Measurements from ENCODE around the gene TPD52L1. TPM values are rescaled to one million over a fixed set of nuclear protein-coding genes. Genes with fewer than 3 reads are reported as not detected.

TPD52L1 gene
- total RNA-seq, 1 experiment from 2014 or later: 12.4 TPM

DNA sequence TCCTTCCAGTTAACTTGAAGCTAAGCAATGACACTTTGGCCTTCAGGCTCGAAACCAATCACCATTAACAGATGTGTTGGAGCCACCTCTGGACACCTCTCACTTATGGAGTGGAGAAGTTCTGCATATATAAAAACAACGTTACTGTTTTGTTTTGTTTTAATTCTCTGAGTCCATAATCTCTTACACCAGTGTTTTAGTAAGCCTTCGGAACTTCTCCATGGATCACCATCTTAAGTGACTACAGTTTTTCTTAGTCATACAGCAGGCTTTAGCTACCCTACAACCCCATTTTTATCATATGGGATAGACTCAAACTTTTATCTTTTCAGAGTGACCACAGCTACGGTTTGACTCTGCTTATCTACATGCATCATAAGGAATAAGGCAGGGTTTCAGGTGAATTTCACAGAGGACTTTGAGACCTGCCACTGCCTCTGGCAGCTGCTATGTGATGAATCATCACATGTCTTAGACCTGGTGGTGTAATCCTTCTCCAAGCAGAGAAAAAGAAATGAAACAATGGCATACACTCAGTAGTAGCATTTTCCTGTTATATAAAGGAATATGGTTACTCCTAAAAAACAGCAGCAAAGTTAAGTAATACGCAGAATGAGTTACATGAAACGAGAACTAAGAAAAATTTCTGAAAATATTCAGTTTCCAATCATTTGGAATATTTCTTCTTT lies 153.7 kb downstream of the TPD52L1 start (continued):
- TF ChIP-seq ZNF138 (CRISPR knock-in tag; conservative IDR thresholded peaks at IDR 0.05) (no peak), FOXP1 (CRISPR knock-in tag; IDR thresholded peaks at IDR 0.05; ENCODE audit: borderline replicate concordance) (no peak), ZBTB21 (CRISPR knock-in tag; IDR thresholded peaks at IDR 0.05; ENCODE audit: borderline replicate concordance) (no peak), TCF7 (CRISPR knock-in tag; IDR thresholded peaks at IDR 0.05; ENCODE audit: low read depth) (no peak)
- TF ChIP-seq, protein P1, sequence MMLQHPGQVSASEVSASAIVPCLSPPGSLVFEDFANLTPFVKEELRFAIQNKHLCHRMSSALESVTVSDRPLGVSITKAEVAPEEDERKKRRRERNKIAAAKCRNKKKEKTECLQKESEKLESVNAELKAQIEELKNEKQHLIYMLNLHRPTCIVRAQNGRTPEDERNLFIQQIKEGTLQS (CRISPR knock-in tag; conservative IDR thresholded peaks at IDR 0.05): no peak

DNA sequence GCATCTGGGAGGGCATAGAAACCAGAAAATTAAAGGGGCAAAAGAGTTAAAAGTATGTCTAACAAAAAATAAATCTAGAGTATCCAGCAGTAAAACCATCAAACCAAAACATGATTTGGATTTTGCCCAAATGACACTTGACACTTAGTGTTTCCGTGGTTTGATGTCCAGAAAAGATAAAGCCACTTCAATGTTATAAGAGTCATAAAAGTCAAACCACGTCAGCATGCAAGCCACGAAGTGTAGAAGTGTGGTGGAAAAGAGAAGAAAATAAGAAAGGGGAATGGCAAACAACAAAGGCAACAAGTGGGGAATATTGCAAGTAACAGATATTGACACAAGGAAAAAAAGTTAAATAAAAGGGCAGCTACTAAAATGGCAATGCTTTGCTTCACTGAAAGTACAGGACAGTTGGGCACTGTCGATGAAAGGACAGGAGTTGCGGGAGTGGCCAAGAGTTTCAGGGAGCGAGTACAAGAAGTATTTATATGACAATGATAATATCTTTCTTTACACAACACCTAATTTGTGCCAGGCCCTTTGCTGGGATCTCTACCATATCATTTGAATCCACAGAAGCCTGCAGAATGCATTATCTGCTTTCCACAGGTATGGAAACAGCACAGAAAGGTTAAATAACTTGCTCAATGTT lies 154.5 kb downstream of the TPD52L1 start:
- Mint-ChIP-seq H3K4me3 (no peak overlapping the region), H3K36me3 (peaks cover 4% of the 10 kb centered on the region; the same call in 1 of the 2 replicates), H3K4me1 (peaks cover 7% of the 10 kb centered on the region), H3K9me3 (peaks cover 12% of the 10 kb centered on the region), H3K27ac (no peak overlapping the region), H3K27me3 (ENCODE audit: low read depth) (peaks cover 6% of the 10 kb centered on the region)
- ATAC-seq (no peak), DNase-seq (ENCODE audit: low spot score) (no peak)
- CTCF ChIA-PET: no interaction called here
- TF ChIP-seq, protein P2, sequence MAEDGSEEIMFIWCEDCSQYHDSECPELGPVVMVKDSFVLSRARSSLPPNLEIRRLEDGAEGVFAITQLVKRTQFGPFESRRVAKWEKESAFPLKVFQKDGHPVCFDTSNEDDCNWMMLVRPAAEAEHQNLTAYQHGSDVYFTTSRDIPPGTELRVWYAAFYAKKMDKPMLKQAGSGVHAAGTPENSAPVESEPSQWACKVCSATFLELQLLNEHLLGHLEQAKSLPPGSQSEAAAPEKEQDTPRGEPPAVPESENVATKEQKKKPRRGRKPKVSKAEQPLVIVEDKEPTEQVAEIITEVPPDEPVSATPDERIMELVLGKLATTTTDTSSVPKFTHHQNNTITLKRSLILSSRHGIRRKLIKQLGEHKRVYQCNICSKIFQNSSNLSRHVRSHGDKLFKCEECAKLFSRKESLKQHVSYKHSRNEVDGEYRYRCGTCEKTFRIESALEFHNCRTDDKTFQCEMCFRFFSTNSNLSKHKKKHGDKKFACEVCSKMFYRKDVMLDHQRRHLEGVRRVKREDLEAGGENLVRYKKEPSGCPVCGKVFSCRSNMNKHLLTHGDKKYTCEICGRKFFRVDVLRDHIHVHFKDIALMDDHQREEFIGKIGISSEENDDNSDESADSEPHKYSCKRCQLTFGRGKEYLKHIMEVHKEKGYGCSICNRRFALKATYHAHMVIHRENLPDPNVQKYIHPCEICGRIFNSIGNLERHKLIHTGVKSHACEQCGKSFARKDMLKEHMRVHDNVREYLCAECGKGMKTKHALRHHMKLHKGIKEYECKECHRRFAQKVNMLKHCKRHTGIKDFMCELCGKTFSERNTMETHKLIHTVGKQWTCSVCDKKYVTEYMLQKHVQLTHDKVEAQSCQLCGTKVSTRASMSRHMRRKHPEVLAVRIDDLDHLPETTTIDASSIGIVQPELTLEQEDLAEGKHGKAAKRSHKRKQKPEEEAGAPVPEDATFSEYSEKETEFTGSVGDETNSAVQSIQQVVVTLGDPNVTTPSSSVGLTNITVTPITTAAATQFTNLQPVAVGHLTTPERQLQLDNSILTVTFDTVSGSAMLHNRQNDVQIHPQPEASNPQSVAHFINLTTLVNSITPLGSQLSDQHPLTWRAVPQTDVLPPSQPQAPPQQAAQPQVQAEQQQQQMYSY (CRISPR knock-in tag; IDR thresholded peaks at IDR 0.05): no peak
- POLR2A ChIA-PET: no interaction called here

DNA sequence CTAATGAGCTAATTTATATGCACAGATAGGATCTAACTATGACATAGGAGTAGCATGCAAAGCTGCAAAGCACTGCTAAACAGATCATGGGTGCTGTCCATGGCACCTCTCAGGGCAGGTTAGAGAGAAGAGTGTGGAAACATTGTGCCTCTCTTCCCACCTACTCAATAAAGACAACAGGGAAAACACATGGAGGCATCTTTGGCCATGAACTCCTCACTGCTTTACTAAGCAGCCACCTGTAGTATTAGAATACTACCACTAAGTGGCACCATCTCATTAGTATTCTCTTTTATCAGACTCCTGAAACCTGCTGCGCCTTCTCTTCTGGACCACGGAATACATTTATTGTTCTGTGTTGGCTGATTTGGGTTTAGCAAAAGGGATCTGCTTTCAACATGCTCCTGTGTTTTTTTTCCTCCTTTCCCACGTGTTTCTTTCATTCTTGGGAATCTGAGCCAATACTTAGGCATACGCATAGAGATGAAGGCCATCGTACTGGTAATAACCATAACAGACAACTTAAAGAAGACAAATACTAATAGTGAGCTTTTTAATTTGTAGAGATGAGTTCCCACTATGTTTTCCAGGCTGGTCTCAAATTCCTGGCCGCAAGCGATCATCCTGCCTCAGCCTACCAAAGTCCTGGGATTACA lies 157.5 kb downstream of the TPD52L1 start:
- DNase-seq (ENCODE audit: low spot score) (no peak), ATAC-seq (peak; percentile 90)
- ChIA-PET CTCF (interaction anchor here (1.0 to 3.7 kb wide), 6 partner anchors 119 to 646 kb away, joined by 3 to 21 read pairs (median 6); partner anchors contain the start of gene HINT3), POLR2A (no interaction called here)
- Mint-ChIP-seq H3K36me3 (no peaks in the 10 kb centered on the region), H3K4me1 (peaks cover 7% of the 10 kb centered on the region), H3K9me3 (no peaks in the 10 kb centered on the region), H3K27ac (no peak overlapping the region), H3K27me3 (ENCODE audit: low read depth) (no peaks in the 10 kb centered on the region), H3K4me3 (no peak overlapping the region)
- TF ChIP-seq, protein P3, sequence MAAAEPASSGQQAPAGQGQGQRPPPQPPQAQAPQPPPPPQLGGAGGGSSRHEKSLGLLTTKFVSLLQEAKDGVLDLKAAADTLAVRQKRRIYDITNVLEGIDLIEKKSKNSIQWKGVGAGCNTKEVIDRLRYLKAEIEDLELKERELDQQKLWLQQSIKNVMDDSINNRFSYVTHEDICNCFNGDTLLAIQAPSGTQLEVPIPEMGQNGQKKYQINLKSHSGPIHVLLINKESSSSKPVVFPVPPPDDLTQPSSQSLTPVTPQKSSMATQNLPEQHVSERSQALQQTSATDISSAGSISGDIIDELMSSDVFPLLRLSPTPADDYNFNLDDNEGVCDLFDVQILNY (CRISPR knock-in tag; IDR thresholded peaks at IDR 0.05): no peak
- TF ChIP-seq, protein P4, sequence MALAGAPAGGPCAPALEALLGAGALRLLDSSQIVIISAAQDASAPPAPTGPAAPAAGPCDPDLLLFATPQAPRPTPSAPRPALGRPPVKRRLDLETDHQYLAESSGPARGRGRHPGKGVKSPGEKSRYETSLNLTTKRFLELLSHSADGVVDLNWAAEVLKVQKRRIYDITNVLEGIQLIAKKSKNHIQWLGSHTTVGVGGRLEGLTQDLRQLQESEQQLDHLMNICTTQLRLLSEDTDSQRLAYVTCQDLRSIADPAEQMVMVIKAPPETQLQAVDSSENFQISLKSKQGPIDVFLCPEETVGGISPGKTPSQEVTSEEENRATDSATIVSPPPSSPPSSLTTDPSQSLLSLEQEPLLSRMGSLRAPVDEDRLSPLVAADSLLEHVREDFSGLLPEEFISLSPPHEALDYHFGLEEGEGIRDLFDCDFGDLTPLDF (CRISPR knock-in tag; IDR thresholded peaks at IDR 0.05): no peak
- TF ChIP-seq, protein P5, sequence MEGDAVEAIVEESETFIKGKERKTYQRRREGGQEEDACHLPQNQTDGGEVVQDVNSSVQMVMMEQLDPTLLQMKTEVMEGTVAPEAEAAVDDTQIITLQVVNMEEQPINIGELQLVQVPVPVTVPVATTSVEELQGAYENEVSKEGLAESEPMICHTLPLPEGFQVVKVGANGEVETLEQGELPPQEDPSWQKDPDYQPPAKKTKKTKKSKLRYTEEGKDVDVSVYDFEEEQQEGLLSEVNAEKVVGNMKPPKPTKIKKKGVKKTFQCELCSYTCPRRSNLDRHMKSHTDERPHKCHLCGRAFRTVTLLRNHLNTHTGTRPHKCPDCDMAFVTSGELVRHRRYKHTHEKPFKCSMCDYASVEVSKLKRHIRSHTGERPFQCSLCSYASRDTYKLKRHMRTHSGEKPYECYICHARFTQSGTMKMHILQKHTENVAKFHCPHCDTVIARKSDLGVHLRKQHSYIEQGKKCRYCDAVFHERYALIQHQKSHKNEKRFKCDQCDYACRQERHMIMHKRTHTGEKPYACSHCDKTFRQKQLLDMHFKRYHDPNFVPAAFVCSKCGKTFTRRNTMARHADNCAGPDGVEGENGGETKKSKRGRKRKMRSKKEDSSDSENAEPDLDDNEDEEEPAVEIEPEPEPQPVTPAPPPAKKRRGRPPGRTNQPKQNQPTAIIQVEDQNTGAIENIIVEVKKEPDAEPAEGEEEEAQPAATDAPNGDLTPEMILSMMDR (IDR thresholded peaks at IDR 0.05): peak; percentile 69
- no peak for TF ChIP-seq ZNF396 (CRISPR knock-in tag; IDR thresholded peaks at IDR 0.05; ENCODE audit: borderline replicate concordance)

Data from WTC11 (cell line).